Liver (tissue), 3 donors: ENCODE data around the gene UBASH3A.

ENCODE experiments used
- GABPA ChIP-seq, 2 donors: IDR thresholded peaks in 1 of 2; conservative IDR thresholded peaks in 1 of 2; 2 replicates each; pipeline ENCODE4 v1.6.1; 2016; ENCODE audit warnings: antibody characterized with exemption in 2 of 2, mild to moderate bottlenecking in 1 of 2, moderate library complexity in 1 of 2
- JUND ChIP-seq, 2 donors: IDR thresholded peaks; 2 replicates each; pipeline ENCODE4 v1.6.1; 2016; ENCODE audit warnings: antibody characterized with exemption in 2 of 2
- RAD21 ChIP-seq, 2 donors: IDR thresholded peaks; 2 replicates each; pipeline ENCODE4 v1.6.1; 2016; ENCODE audit warnings: antibody characterized with exemption in 2 of 2, mild to moderate bottlenecking in 2 of 2
- SP1 ChIP-seq: IDR thresholded peaks from 2 replicates; pipeline ENCODE4 v1.6.1; 2018; ENCODE audit warnings: antibody characterized with exemption, mild to moderate bottlenecking
- TF ChIP-seq, protein P1 (sequence below): fragments of 150-350 bp; IDR thresholded peaks from 2 replicates; pipeline ENCODE4 v1.5.1; 2017; ENCODE audit warnings: improper control_type of control experiment, low read depth, low read length; ENCODE audit not compliant: missing input control
- TF ChIP-seq, protein P2 (sequence below): IDR thresholded peaks from 2 replicates; pipeline ENCODE4 v1.6.1; 2016; ENCODE audit warnings: antibody characterized with exemption, mild to moderate bottlenecking
- donor health status: healthy.
- donor health status: healthy.

DNA sequence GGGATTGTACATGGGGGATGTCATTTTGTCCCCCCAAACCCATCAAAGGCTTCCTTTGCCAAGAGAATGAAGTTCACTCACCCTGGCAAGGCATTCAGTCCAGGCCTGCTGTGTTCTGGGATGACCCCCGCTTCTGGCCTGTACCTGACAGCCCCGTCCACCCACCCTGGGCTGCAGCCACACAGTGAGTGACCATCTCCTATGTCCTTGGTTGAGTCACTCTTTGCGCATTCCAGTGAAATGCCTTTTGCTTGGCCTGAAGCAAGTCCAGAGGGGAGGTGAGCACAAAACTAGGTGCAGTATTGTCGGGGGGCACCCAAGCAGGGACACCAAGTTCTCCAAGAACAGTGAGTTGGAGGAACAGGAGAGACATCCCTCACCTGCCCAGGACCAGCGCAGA is 18.1 kb upstream of the UBASH3A start:
- TF ChIP-seq JUND (IDR thresholded peaks at IDR 0.05) (no peak), RAD21 (IDR thresholded peaks at IDR 0.05) (no peak), SP1 (no peak), GABPA (IDR thresholded peaks at IDR 0.05 in 1 of 2, conservative IDR thresholded peaks at IDR 0.05 in 1 of 2) (no peak)
- TF ChIP-seq, protein P1, sequence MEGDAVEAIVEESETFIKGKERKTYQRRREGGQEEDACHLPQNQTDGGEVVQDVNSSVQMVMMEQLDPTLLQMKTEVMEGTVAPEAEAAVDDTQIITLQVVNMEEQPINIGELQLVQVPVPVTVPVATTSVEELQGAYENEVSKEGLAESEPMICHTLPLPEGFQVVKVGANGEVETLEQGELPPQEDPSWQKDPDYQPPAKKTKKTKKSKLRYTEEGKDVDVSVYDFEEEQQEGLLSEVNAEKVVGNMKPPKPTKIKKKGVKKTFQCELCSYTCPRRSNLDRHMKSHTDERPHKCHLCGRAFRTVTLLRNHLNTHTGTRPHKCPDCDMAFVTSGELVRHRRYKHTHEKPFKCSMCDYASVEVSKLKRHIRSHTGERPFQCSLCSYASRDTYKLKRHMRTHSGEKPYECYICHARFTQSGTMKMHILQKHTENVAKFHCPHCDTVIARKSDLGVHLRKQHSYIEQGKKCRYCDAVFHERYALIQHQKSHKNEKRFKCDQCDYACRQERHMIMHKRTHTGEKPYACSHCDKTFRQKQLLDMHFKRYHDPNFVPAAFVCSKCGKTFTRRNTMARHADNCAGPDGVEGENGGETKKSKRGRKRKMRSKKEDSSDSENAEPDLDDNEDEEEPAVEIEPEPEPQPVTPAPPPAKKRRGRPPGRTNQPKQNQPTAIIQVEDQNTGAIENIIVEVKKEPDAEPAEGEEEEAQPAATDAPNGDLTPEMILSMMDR, result no peak
- TF ChIP-seq, protein P2, sequence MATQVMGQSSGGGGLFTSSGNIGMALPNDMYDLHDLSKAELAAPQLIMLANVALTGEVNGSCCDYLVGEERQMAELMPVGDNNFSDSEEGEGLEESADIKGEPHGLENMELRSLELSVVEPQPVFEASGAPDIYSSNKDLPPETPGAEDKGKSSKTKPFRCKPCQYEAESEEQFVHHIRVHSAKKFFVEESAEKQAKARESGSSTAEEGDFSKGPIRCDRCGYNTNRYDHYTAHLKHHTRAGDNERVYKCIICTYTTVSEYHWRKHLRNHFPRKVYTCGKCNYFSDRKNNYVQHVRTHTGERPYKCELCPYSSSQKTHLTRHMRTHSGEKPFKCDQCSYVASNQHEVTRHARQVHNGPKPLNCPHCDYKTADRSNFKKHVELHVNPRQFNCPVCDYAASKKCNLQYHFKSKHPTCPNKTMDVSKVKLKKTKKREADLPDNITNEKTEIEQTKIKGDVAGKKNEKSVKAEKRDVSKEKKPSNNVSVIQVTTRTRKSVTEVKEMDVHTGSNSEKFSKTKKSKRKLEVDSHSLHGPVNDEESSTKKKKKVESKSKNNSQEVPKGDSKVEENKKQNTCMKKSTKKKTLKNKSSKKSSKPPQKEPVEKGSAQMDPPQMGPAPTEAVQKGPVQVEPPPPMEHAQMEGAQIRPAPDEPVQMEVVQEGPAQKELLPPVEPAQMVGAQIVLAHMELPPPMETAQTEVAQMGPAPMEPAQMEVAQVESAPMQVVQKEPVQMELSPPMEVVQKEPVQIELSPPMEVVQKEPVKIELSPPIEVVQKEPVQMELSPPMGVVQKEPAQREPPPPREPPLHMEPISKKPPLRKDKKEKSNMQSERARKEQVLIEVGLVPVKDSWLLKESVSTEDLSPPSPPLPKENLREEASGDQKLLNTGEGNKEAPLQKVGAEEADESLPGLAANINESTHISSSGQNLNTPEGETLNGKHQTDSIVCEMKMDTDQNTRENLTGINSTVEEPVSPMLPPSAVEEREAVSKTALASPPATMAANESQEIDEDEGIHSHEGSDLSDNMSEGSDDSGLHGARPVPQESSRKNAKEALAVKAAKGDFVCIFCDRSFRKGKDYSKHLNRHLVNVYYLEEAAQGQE, result no peak
